HL-60 (cell line): ENCODE results near the gene BTBD17.
A peak's percentile ranks its signal among the peaks of the same experiment; 100 is the strongest.

ENCODE experiments used
- DNase-seq, 2 experiments: peaks; one replicate each; pipeline ENCODE4 v3.0.0-alpha.2; 2010 to 2020; ENCODE audit warnings: low read depth in 1 of 2, low spot score in 1 of 2
- H3K27ac ChIP-seq: fragments of 250-450 bp; sonication (Bioruptor Pico); replicated peaks from 2 replicates; pipeline ENCODE4 v1.5.1; 2020; ENCODE audit warnings: mild to moderate bottlenecking, moderate library complexity
- H3K27me3 ChIP-seq: fragments of 250-450 bp; sonication (Bioruptor Pico); 2 replicates; pipeline ENCODE4 v1.5.1; 2021; ENCODE audit warnings: mild to moderate bottlenecking, moderate library complexity; ENCODE audit not compliant: insufficient read depth, poor library complexity, severe bottlenecking
- H3K4me3 ChIP-seq: replicated peaks from 2 replicates; pipeline ENCODE4 v1.5.1; 2011; ENCODE audit warnings: mild to moderate bottlenecking, control low read depth, low read length; ENCODE audit not compliant: insufficient read depth
- GABPA ChIP-seq: IDR thresholded peaks from 2 replicates; pipeline ENCODE4 v1.6.1; 2012; ENCODE audit warnings: low read depth
- POLR2AphosphoS5 ChIP-seq: IDR thresholded peaks from 2 replicates; pipeline ENCODE4 v1.6.1; 2012; ENCODE audit warnings: low read depth
- SPI1 ChIP-seq: IDR thresholded peaks from 2 replicates; pipeline ENCODE4 v1.6.1; 2012; ENCODE audit warnings: low read depth, mild to moderate bottlenecking, borderline replicate concordance
- TF ChIP-seq, protein P1 (sequence below): IDR thresholded peaks from one replicate; pipeline ENCODE4 v1.5.1; 2011; ENCODE audit warnings: low read length, control low read depth, inconsistent platforms; ENCODE audit not compliant: insufficient read depth
- TF ChIP-seq, protein P2 (sequence below): IDR thresholded peaks from 2 replicates; pipeline ENCODE4 v1.6.1; 2012; ENCODE audit warnings: low read depth; ENCODE audit not compliant: insufficient replicate concordance

The BTBD17 gene

DNA sequence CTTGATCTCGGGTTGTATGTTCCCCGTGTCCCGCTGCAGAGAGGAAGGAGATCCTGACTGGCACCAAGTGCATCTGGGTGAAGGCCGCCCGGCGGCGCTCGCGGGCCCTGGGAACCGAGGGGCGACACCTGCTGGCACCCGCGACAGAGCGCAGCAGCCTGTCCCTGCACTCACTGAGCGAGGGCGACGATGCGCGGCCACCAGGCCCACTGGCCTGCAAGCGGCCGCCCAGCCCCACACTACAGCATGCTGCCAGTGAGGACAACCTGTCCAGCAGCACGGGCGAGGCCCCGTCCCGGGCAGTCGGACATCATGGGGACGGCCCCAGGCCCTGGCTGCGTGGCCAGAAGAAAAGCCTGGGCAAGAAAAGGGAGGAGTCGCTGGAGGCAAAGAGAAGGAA, 7.5 kb downstream of the BTBD17 start:
- TF ChIP-seq POLR2AphosphoS5, result no peak
- TF ChIP-seq, protein P1, sequence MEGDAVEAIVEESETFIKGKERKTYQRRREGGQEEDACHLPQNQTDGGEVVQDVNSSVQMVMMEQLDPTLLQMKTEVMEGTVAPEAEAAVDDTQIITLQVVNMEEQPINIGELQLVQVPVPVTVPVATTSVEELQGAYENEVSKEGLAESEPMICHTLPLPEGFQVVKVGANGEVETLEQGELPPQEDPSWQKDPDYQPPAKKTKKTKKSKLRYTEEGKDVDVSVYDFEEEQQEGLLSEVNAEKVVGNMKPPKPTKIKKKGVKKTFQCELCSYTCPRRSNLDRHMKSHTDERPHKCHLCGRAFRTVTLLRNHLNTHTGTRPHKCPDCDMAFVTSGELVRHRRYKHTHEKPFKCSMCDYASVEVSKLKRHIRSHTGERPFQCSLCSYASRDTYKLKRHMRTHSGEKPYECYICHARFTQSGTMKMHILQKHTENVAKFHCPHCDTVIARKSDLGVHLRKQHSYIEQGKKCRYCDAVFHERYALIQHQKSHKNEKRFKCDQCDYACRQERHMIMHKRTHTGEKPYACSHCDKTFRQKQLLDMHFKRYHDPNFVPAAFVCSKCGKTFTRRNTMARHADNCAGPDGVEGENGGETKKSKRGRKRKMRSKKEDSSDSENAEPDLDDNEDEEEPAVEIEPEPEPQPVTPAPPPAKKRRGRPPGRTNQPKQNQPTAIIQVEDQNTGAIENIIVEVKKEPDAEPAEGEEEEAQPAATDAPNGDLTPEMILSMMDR, result peak; percentile 99
- no peak for TF ChIP-seq SPI1
- H3K4me3 ChIP-seq, result no peak overlapping the region
- peaks cover 63% of the 10 kb centered on the region for H3K27me3 ChIP-seq
- H3K27ac ChIP-seq, result no peak overlapping the region
- DNase-seq, result peak; percentile 64 to 77

DNA sequence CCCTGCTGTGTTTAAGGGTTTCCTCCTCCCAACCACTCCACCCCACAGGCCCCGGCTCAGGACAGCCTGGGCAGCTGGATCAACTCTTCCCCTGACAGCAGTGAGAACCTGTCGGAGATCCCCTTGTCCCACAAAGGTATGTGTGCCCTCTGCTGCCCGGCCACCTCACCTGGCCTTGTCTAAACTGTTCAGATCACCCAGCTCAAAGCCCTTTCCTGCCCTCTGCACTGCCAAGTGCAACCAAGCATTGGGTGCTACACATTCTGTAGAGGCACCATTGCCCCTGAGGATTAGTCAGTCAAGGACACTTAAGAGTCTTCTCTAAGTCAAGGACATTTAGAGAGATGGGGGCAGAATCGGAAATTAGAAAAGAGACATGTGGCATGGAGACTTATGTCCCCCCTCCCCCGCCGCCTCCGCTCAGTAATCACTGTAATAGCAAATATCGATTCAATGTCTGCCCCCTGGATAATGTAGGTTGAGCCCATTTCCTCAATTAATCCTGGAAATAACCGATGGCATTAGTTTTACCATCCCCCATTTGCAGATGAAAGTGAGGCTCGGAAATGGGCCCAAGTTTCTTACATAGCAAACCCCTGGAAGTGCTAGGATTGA, 8.1 kb downstream of the BTBD17 start:
- peaks cover 62% of the 10 kb centered on the region for H3K27me3 ChIP-seq
- H3K4me3 ChIP-seq, result no peak overlapping the region
- no peak overlapping the region for H3K27ac ChIP-seq
- no peak for TF ChIP-seq POLR2AphosphoS5
- no peak for DNase-seq

DNA sequence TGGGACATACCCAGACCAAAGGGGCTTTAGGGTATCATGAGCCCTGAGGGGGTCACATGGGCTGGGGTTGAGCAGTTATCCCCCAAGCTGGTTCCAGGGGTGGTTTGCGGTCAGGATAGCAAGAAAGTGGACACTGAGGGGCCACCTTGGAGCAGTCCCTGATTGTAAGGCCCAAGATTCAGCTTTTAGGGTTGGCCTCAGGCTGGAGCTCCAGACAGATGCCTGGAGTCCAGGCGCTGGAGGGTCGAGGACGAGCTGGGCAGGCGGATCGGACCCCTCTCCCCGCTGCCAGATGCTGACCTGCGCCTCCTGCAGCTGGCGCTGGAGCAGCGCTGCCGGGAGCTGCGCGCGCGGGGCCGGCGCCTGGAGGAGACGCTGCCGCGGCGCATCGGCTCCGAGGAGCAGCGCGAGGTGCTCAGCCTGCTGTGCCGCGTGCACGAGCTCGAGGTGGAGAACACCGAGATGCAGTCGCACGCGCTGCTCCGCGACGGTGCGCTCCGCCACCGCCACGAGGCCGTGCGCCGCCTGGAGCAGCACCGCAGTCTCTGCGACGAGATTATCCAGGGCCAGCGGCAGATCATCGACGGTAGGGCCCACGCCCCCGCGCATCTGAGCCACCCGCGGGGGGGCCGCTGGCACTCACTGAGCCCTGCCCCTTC, 10.0 kb downstream of the BTBD17 start:
- DNase-seq, result peak in 1 of 2 experiments; percentile 16
- Histone ChIP-seq H3K4me3 (no peak overlapping the region), H3K27ac (no peak overlapping the region), H3K27me3 (peaks cover 57% of the 10 kb centered on the region)
- TF ChIP-seq POLR2AphosphoS5 (no peak), GABPA (no peak), SPI1 (no peak)
- TF ChIP-seq, protein P2, sequence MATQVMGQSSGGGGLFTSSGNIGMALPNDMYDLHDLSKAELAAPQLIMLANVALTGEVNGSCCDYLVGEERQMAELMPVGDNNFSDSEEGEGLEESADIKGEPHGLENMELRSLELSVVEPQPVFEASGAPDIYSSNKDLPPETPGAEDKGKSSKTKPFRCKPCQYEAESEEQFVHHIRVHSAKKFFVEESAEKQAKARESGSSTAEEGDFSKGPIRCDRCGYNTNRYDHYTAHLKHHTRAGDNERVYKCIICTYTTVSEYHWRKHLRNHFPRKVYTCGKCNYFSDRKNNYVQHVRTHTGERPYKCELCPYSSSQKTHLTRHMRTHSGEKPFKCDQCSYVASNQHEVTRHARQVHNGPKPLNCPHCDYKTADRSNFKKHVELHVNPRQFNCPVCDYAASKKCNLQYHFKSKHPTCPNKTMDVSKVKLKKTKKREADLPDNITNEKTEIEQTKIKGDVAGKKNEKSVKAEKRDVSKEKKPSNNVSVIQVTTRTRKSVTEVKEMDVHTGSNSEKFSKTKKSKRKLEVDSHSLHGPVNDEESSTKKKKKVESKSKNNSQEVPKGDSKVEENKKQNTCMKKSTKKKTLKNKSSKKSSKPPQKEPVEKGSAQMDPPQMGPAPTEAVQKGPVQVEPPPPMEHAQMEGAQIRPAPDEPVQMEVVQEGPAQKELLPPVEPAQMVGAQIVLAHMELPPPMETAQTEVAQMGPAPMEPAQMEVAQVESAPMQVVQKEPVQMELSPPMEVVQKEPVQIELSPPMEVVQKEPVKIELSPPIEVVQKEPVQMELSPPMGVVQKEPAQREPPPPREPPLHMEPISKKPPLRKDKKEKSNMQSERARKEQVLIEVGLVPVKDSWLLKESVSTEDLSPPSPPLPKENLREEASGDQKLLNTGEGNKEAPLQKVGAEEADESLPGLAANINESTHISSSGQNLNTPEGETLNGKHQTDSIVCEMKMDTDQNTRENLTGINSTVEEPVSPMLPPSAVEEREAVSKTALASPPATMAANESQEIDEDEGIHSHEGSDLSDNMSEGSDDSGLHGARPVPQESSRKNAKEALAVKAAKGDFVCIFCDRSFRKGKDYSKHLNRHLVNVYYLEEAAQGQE, result no peak
- TF ChIP-seq, protein P1, result no peak

DNA sequence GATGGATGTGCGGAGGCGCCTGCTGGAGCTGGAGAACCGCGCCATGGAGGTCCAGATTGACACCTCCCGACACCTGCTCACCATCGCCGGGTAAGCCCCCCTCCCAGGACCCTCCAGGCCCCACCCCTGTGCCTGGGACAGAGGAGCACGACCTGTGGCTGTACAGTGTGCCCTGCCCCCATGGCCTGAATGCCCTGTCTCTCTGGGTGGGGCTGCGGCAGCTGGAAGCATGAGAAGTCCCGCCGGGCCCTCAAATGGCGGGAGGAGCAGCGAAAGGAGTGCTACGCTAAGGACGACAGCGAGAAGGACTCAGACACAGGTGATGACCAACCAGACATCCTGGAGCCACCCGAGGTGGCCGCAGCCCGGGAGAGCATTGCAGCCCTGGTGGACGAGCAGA, 11.2 kb downstream of the BTBD17 start:
- DNase-seq, result no peak
- Histone ChIP-seq H3K4me3 (no peak overlapping the region), H3K27me3 (peaks cover 45% of the 10 kb centered on the region), H3K27ac (no peak overlapping the region)
- TF ChIP-seq POLR2AphosphoS5, result no peak
- TF ChIP-seq SPI1, result no peak
- no peak for TF ChIP-seq GABPA
- TF ChIP-seq, protein P2, result no peak
- TF ChIP-seq, protein P1, result no peak
